ENCODE data around the gene CEP57L1. TPM values are rescaled to one million over a fixed set of nuclear protein-coding genes. Genes with fewer than 3 reads are reported as not detected.
A peak's percentile ranks its signal among the peaks of the same experiment; 100 is the strongest.

Gene CEP57L1
- total and polyA plus RNA-seq, 4 donors = 3.8 to 22.1 (median 10.2) TPM

DNA sequence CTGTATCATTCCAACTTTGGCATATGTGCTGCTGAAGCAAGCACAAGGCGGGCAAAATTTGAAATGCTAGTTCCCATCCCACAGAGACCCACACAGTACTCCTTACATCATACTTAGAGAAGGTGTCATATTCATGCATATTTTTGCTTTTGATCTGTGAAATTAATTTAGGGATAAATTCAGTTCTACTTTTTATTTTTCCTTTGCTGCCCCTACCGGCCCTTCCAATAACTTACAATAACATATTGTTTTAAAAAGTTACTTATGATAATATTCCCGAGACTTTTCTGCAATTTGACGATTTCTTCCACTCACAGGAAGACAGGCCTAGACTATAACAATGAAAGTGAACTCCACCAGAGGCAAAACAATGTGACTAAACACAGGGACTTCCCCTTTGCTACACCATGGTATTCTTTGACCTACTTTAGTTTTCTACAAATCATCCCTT, 35.7 kb upstream of the CEP57L1 start:
- TF ChIP-seq HNF4G (IDR thresholded peaks at IDR 0.05) (no peak), GABPA (IDR thresholded peaks at IDR 0.05 in 1 of 2, conservative IDR thresholded peaks at IDR 0.05 in 1 of 2) (no peak), HNF4A (conservative IDR thresholded peaks at IDR 0.05) (no peak), FOXA2 (IDR thresholded peaks at IDR 0.05) (no peak), RAD21 (IDR thresholded peaks at IDR 0.05) (peak; percentile 32), TAF1 (conservative IDR thresholded peaks at IDR 0.05) (no peak), RXRA (IDR thresholded peaks at IDR 0.05) (no peak), SP1 (IDR thresholded peaks at IDR 0.05) (no peak), YY1 (IDR thresholded peaks at IDR 0.05) (no peak), EGR1 (IDR thresholded peaks at IDR 0.05; ENCODE audit: low read depth in 2 of 2) (no peak)
- TF ChIP-seq, protein P1, sequence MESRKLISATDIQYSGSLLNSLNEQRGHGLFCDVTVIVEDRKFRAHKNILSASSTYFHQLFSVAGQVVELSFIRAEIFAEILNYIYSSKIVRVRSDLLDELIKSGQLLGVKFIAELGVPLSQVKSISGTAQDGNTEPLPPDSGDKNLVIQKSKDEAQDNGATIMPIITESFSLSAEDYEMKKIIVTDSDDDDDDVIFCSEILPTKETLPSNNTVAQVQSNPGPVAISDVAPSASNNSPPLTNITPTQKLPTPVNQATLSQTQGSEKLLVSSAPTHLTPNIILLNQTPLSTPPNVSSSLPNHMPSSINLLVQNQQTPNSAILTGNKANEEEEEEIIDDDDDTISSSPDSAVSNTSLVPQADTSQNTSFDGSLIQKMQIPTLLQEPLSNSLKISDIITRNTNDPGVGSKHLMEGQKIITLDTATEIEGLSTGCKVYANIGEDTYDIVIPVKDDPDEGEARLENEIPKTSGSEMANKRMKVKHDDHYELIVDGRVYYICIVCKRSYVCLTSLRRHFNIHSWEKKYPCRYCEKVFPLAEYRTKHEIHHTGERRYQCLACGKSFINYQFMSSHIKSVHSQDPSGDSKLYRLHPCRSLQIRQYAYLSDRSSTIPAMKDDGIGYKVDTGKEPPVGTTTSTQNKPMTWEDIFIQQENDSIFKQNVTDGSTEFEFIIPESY (IDR thresholded peaks at IDR 0.05) = no peak
- TF ChIP-seq, protein P2, sequence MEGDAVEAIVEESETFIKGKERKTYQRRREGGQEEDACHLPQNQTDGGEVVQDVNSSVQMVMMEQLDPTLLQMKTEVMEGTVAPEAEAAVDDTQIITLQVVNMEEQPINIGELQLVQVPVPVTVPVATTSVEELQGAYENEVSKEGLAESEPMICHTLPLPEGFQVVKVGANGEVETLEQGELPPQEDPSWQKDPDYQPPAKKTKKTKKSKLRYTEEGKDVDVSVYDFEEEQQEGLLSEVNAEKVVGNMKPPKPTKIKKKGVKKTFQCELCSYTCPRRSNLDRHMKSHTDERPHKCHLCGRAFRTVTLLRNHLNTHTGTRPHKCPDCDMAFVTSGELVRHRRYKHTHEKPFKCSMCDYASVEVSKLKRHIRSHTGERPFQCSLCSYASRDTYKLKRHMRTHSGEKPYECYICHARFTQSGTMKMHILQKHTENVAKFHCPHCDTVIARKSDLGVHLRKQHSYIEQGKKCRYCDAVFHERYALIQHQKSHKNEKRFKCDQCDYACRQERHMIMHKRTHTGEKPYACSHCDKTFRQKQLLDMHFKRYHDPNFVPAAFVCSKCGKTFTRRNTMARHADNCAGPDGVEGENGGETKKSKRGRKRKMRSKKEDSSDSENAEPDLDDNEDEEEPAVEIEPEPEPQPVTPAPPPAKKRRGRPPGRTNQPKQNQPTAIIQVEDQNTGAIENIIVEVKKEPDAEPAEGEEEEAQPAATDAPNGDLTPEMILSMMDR (IDR thresholded peaks at IDR 0.05; ENCODE audit: low read depth, low read length, missing input control) = peak; percentile 5
- TF ChIP-seq, protein P3, sequence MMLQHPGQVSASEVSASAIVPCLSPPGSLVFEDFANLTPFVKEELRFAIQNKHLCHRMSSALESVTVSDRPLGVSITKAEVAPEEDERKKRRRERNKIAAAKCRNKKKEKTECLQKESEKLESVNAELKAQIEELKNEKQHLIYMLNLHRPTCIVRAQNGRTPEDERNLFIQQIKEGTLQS (IDR thresholded peaks at IDR 0.05) = no peak
- TF ChIP-seq, protein P4, sequence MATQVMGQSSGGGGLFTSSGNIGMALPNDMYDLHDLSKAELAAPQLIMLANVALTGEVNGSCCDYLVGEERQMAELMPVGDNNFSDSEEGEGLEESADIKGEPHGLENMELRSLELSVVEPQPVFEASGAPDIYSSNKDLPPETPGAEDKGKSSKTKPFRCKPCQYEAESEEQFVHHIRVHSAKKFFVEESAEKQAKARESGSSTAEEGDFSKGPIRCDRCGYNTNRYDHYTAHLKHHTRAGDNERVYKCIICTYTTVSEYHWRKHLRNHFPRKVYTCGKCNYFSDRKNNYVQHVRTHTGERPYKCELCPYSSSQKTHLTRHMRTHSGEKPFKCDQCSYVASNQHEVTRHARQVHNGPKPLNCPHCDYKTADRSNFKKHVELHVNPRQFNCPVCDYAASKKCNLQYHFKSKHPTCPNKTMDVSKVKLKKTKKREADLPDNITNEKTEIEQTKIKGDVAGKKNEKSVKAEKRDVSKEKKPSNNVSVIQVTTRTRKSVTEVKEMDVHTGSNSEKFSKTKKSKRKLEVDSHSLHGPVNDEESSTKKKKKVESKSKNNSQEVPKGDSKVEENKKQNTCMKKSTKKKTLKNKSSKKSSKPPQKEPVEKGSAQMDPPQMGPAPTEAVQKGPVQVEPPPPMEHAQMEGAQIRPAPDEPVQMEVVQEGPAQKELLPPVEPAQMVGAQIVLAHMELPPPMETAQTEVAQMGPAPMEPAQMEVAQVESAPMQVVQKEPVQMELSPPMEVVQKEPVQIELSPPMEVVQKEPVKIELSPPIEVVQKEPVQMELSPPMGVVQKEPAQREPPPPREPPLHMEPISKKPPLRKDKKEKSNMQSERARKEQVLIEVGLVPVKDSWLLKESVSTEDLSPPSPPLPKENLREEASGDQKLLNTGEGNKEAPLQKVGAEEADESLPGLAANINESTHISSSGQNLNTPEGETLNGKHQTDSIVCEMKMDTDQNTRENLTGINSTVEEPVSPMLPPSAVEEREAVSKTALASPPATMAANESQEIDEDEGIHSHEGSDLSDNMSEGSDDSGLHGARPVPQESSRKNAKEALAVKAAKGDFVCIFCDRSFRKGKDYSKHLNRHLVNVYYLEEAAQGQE (IDR thresholded peaks at IDR 0.05) = no peak
- Histone ChIP-seq H3K27me3 (ENCODE audit: control insufficient read depth in 4 of 4, insufficient read depth in 4 of 4, low read length in 3 of 4) (no peaks in the 10 kb centered on the region), H3K36me3 (ENCODE audit: control insufficient read depth in 4 of 4, insufficient read depth in 3 of 4, low read depth in 1 of 4, low read length in 3 of 4) (no peaks in the 10 kb centered on the region), H3K4me1 (ENCODE audit: control insufficient read depth in 4 of 4, insufficient read depth in 4 of 4, low read length in 3 of 4) (peaks cover 4 to 15% (median 8%) of the 10 kb centered on the region in 4 donors), H3K4me3 (ENCODE audit: low read depth in 1 of 3, low read length in 3 of 3) (no peak overlapping the region), H3K9me3 (ENCODE audit: control insufficient read depth in 4 of 4, low read length in 3 of 4) (no peaks in the 10 kb centered on the region), H3K27ac (ENCODE audit: low read depth in 1 of 2, low read length in 2 of 2) (peak overlapping the region in 1 of 2 donors; percentile 35), H3K9ac (ENCODE audit: low read depth in 1 of 2, low read length in 2 of 2) (no peak overlapping the region)
- DNase-seq (ENCODE audit: low spot score) = no peak
- 63% methylated on average over 4 of the region's 4 CpGs for WGBS

DNA sequence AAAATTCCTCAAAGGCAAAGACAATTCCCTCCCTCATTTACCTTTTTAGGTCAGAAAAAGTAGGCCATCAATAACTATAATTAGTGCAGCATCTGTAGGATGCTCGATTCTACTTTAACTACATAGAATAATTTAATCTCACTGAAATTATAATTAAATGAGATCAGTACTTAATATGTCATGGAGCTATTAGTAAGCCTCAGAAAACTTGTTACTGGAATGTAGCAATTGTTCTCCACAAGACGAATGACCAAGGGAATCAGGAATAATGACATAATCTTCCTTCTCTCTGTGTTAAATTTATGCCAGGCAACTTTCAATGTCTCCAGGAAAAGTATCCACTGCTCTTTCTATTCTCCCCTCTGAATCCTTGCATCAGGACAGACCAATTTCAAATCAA, 34.7 kb upstream of the CEP57L1 start:
- Histone ChIP-seq H3K9ac (ENCODE audit: low read depth in 1 of 2, low read length in 2 of 2) (no peak overlapping the region), H3K4me1 (ENCODE audit: control insufficient read depth in 4 of 4, insufficient read depth in 4 of 4, low read length in 3 of 4) (peaks cover 4 to 15% (median 8%) of the 10 kb centered on the region in 4 donors), H3K27ac (ENCODE audit: low read depth in 1 of 2, low read length in 2 of 2) (no peak overlapping the region), H3K36me3 (ENCODE audit: control insufficient read depth in 4 of 4, insufficient read depth in 3 of 4, low read depth in 1 of 4, low read length in 3 of 4) (no peaks in the 10 kb centered on the region), H3K27me3 (ENCODE audit: control insufficient read depth in 4 of 4, insufficient read depth in 4 of 4, low read length in 3 of 4) (no peaks in the 10 kb centered on the region), H3K9me3 (ENCODE audit: control insufficient read depth in 4 of 4, low read length in 3 of 4) (no peaks in the 10 kb centered on the region), H3K4me3 (ENCODE audit: low read depth in 1 of 3, low read length in 3 of 3) (no peak overlapping the region)
- no peak for DNase-seq (ENCODE audit: low spot score)
- 80% methylated on average over 2 of the region's 2 CpGs for WGBS
- TF ChIP-seq, protein P1 (IDR thresholded peaks at IDR 0.05) = no peak
- TF ChIP-seq, protein P4 (IDR thresholded peaks at IDR 0.05) = no peak
- TF ChIP-seq HNF4A (conservative IDR thresholded peaks at IDR 0.05) = no peak
- TF ChIP-seq EGR1 (IDR thresholded peaks at IDR 0.05; ENCODE audit: low read depth in 2 of 2) = no peak
- no peak for TF ChIP-seq RXRA (IDR thresholded peaks at IDR 0.05)
- TF ChIP-seq, protein P2 (IDR thresholded peaks at IDR 0.05; ENCODE audit: low read depth, low read length, missing input control) = no peak
- no peak for TF ChIP-seq SP1 (IDR thresholded peaks at IDR 0.05)
- no peak for TF ChIP-seq JUND (IDR thresholded peaks at IDR 0.05)
- no peak for TF ChIP-seq RAD21 (IDR thresholded peaks at IDR 0.05)

All from liver (tissue), 9 donors.